ENCODE data around the gene CTDSPL.

GRCh38 chr3:38031022-38031994 lies 169.6 kb downstream of the CTDSPL start:
- TF ChIP-seq CTCF (IDR thresholded peaks at IDR 0.05 in 2 of 3, conservative IDR thresholded peaks at IDR 0.05 in 1 of 3; ENCODE audit: borderline replicate concordance in 1 of 3, insufficient read depth in 1 of 3, low read depth in 2 of 3, low read length in 2 of 3) (no peak), POLR2AphosphoS5 (IDR thresholded peaks at IDR 0.05; ENCODE audit: low read depth, low read length) (peak; percentile 59), CBX3 (IDR thresholded peaks at IDR 0.05; ENCODE audit: low read depth) (no peak), EZH2 (IDR thresholded peaks at IDR 0.05) (no peak), POLR2A (IDR thresholded peaks at IDR 0.05; ENCODE audit: borderline replicate concordance, extremely low read depth, insufficient read depth, insufficient read length) (no peak)

Data from HCT116 (cell line).